Measurements from ENCODE around the gene TBX15. TPM values are rescaled to one million over a fixed set of nuclear protein-coding genes. Genes with fewer than 3 reads are reported as not detected.

The TBX15 gene
- total RNA-seq, 1 donor from 2014 or later = not detected

- H3K9me3 Mint-ChIP-seq (ENCODE audit: low read depth) = no peaks in the 10 kb centered on the region
- H3K4me1 Mint-ChIP-seq (ENCODE audit: low read depth) = no peaks in the 10 kb centered on the region
- H3K36me3 Mint-ChIP-seq (ENCODE audit: insufficient read depth) = no peaks in the 10 kb centered on the region
- TF ChIP-seq CTCF (IDR thresholded peaks at IDR 0.05; ENCODE audit: unreplicated experiment) = no peak
- no peaks in the 10 kb centered on the region for H3K27me3 Mint-ChIP-seq
- no peak for DNase-seq (ENCODE audit: low spot score, unreplicated experiment)
- no peak overlapping the region for H3K4me3 Mint-ChIP-seq (ENCODE audit: low read depth)
- no peak overlapping the region for H3K27ac Mint-ChIP-seq
These were observed 33.7 kb downstream of the TBX15 start for GRCh38 chr1:118954301-118954905.

- no peak overlapping the region for H3K4me3 Mint-ChIP-seq (ENCODE audit: low read depth)
- no peak for TF ChIP-seq CTCF (IDR thresholded peaks at IDR 0.05; ENCODE audit: unreplicated experiment)
- H3K4me1 Mint-ChIP-seq (ENCODE audit: low read depth) = no peaks in the 10 kb centered on the region
- DNase-seq (ENCODE audit: low spot score, unreplicated experiment) = no peak
- no peak overlapping the region for H3K27ac Mint-ChIP-seq
- no peaks in the 10 kb centered on the region for H3K36me3 Mint-ChIP-seq (ENCODE audit: insufficient read depth)
- no peaks in the 10 kb centered on the region for H3K9me3 Mint-ChIP-seq (ENCODE audit: low read depth)
- no peaks in the 10 kb centered on the region for H3K27me3 Mint-ChIP-seq
These were observed 36.7 kb downstream of the TBX15 start for GRCh38 chr1:118951270-118951936.

- TF ChIP-seq CTCF (IDR thresholded peaks at IDR 0.05; ENCODE audit: unreplicated experiment) = no peak
- Mint-ChIP-seq H3K36me3 (ENCODE audit: insufficient read depth) (no peaks in the 10 kb centered on the region), H3K27me3 (peaks cover 4% of the 10 kb centered on the region), H3K4me1 (ENCODE audit: low read depth) (no peaks in the 10 kb centered on the region), H3K9me3 (ENCODE audit: low read depth) (no peaks in the 10 kb centered on the region), H3K4me3 (ENCODE audit: low read depth) (no peak overlapping the region), H3K27ac (no peak overlapping the region)
- DNase-seq (ENCODE audit: low spot score, unreplicated experiment) = no peak
These were observed 38.8 kb downstream of the TBX15 start for GRCh38 chr1:118949315-118949714.

- no peaks in the 10 kb centered on the region for H3K36me3 Mint-ChIP-seq (ENCODE audit: insufficient read depth)
- DNase-seq (ENCODE audit: low spot score, unreplicated experiment) = no peak
- no peak overlapping the region for H3K27ac Mint-ChIP-seq
- H3K4me3 Mint-ChIP-seq (ENCODE audit: low read depth) = no peak overlapping the region
- no peak for TF ChIP-seq CTCF (IDR thresholded peaks at IDR 0.05; ENCODE audit: unreplicated experiment)
- H3K9me3 Mint-ChIP-seq (ENCODE audit: low read depth) = no peaks in the 10 kb centered on the region
- no peaks in the 10 kb centered on the region for H3K4me1 Mint-ChIP-seq (ENCODE audit: low read depth)
- peaks cover 7% of the 10 kb centered on the region for H3K27me3 Mint-ChIP-seq
These were observed 39.3 kb downstream of the TBX15 start for GRCh38 chr1:118948846-118949245.

- Mint-ChIP-seq H3K4me1 (ENCODE audit: low read depth) (no peaks in the 10 kb centered on the region), H3K9me3 (ENCODE audit: low read depth) (no peaks in the 10 kb centered on the region), H3K4me3 (ENCODE audit: low read depth) (no peak overlapping the region), H3K27me3 (peaks cover 9% of the 10 kb centered on the region), H3K36me3 (ENCODE audit: insufficient read depth) (no peaks in the 10 kb centered on the region), H3K27ac (no peak overlapping the region)
- DNase-seq (ENCODE audit: low spot score, unreplicated experiment) = no peak
- no peak for TF ChIP-seq CTCF (IDR thresholded peaks at IDR 0.05; ENCODE audit: unreplicated experiment)
These were observed 39.8 kb downstream of the TBX15 start for GRCh38 chr1:118948351-118948750.
